HG03039 (cell line): Measurements from ENCODE around the gene LRP4.
A peak's percentile ranks its signal among the peaks of the same experiment; 100 is the strongest.
"Not testable (repeated sequence)": the region's sequence is repeated elsewhere in the genome, so short reads cannot be mapped to it uniquely, and the experiment has no call there.

Experiments used
- ATAC-seq: cut with Tn5 transposase; IDR thresholded peaks from one replicate; pipeline ENCODE4 v1.9.1; 2021; ENCODE audit warnings: mild to moderate bottlenecking, moderate library complexity; ENCODE audit not compliant: unreplicated experiment

LRP4 gene, protein sequence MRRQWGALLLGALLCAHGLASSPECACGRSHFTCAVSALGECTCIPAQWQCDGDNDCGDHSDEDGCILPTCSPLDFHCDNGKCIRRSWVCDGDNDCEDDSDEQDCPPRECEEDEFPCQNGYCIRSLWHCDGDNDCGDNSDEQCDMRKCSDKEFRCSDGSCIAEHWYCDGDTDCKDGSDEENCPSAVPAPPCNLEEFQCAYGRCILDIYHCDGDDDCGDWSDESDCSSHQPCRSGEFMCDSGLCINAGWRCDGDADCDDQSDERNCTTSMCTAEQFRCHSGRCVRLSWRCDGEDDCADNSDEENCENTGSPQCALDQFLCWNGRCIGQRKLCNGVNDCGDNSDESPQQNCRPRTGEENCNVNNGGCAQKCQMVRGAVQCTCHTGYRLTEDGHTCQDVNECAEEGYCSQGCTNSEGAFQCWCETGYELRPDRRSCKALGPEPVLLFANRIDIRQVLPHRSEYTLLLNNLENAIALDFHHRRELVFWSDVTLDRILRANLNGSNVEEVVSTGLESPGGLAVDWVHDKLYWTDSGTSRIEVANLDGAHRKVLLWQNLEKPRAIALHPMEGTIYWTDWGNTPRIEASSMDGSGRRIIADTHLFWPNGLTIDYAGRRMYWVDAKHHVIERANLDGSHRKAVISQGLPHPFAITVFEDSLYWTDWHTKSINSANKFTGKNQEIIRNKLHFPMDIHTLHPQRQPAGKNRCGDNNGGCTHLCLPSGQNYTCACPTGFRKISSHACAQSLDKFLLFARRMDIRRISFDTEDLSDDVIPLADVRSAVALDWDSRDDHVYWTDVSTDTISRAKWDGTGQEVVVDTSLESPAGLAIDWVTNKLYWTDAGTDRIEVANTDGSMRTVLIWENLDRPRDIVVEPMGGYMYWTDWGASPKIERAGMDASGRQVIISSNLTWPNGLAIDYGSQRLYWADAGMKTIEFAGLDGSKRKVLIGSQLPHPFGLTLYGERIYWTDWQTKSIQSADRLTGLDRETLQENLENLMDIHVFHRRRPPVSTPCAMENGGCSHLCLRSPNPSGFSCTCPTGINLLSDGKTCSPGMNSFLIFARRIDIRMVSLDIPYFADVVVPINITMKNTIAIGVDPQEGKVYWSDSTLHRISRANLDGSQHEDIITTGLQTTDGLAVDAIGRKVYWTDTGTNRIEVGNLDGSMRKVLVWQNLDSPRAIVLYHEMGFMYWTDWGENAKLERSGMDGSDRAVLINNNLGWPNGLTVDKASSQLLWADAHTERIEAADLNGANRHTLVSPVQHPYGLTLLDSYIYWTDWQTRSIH (N-terminal part only)

DNA sequence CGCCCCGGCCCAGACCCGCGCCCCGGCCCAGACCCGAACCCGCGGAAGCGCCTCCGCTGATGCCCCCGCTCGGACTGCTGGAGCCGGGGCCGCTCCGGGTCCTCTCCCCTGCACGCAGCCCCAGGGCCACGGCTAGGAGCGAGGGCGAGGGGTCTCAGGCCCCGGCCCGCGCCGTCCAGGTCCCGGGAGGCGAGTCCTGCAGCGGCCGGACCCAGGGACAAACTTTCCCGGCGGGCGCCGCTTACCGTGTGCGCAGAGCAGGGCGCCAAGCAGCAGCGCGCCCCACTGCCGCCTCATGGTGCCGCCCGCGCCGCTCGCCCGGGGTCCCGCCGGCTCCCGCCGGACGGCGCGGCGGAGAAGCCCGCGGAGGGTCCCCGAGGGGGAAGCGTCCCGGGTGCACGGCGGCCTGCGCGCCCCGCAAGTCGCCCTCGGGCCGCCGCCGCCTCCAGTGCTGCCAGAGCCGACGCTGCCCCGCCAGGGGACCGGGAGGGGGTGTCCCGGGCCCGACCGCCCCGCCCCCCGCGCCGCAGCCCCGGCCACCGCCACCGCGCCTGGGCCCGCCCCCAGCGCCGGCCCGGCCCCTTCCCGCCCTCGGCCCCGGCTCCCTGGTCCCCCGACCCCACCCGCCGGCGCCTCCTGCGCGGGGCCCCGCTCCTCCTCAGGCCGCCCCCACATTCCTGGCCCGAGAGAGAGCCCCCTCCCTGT, at the start of gene LRP4:
Gene LRP4 (minus strand): TSS at position 468 of the 705 bp plus-strand sequence. CDS start 171 bp downstream, at position 297.
- ATAC-seq = no peak

- ATAC-seq = no peak
Measured at GRCh38 chr11:46967962-46968361, 49.6 kb upstream of the LRP4 start.

GRCh38 chr11:46966773-46967172, 48.4 kb upstream of the LRP4 start:
- no peak for ATAC-seq

DNA sequence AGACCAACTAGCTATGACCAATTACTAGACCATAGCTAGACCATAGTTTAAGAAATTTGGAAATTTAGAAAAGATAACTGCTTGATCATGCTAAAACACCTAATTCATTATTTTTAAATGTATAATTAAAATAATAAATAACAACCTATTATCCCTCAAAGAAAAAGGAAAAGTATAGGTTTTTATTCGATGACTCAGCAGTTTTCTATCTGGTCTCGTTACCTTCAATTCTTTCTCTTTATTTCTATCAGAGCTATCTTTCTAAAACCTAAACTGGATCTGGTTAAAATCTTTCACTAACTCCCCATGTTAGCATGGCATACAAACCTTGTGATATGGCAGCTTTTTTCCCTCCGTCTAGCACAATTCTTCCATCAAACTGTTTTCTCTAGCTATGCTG, 45.5 kb upstream of the LRP4 start:
- ATAC-seq = no peak

DNA sequence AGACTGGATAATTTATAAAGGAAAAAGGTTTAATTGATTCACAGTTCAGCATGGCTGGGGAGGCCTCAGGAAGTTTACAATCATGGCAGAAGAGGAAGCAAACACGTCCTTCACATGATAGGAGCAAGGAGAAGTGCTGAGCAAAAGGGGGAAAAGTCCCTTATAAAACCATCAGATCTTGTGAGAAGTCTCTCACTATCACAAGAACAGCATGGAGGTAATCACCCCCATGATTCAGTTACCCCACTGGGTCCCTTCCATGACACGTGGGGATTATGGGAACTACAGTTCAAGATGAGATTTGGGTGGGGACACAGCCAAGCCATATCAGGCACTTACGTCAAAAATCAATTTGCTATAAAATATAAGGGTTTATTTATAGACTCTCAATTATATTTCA, 43.5 kb upstream of the LRP4 start:
- not testable (repeated sequence) for ATAC-seq

GRCh38 chr11:46961041-46961440, 42.7 kb upstream of the LRP4 start:
- ATAC-seq = no peak

GRCh38 chr11:46958777-46959176, 40.4 kb upstream of the LRP4 start:
- ATAC-seq = no peak

DNA sequence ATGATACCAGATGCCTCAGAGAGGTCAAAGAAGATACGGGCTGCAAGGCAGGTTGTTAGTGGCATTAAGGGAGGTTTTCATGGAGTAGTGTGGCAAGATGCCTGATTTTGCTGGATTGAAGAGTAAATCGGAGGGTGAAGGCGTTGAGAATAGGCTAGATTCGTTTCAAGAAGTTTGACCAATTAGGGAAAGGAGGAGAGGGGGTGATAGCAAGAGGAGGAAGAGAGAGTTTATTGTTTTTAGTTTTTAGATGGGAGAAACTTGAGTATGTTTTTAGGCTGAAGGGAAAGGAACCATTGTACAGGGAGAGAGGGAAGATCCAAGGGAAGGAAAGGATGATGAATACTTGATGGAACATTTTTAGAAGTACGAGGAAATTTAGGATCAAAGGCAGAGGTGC, 34.7 kb upstream of the LRP4 start:
- no peak for ATAC-seq

GRCh38 chr11:46952553-46952952, 34.2 kb upstream of the LRP4 start:
- no peak for ATAC-seq

DNA sequence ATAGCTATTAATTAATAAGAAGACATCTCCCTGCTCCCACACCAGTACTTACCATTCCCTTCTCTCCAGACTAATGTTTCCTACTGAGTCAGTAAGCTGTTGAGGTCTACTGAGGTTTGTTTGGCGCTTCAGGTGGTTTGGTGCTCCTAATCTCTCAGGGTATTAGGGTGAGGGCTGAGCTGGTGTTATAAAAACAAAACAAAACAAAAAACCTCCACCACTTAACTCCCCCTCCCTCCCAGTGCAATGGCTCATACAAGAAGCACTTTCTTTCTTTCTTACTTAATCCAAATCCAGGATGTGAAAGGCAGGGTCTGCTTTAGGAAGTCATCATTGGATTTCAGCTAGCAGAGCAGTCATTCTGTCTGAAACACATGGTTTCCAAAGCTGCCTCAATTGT, 33.5 kb upstream of the LRP4 start:
- no peak for ATAC-seq

DNA sequence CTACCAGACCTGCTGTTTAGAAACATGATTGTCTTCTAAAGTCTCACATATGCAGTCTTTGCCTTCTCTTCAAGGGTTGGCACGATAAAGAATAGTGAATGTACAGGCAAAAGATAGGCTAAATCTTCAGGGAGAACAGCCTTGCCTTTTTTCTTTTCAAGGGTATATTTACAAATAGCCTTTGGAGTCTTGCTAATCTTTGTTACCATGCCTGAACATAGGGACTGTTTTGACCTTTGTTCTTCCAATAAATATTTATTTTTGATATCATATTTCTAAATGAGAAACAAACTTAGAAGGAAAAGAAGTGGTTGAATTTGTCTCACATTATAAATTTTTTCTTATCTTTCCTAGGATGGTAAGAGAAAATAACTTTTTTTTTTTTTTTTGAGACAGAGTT, 30.9 kb upstream of the LRP4 start:
- no peak for ATAC-seq

GRCh38 chr11:46948378-46949131, 30.2 kb upstream of the LRP4 start:
- no peak for ATAC-seq

- ATAC-seq = no peak
Measured at GRCh38 chr11:46947399-46948077, 29.2 kb upstream of the LRP4 start.

DNA sequence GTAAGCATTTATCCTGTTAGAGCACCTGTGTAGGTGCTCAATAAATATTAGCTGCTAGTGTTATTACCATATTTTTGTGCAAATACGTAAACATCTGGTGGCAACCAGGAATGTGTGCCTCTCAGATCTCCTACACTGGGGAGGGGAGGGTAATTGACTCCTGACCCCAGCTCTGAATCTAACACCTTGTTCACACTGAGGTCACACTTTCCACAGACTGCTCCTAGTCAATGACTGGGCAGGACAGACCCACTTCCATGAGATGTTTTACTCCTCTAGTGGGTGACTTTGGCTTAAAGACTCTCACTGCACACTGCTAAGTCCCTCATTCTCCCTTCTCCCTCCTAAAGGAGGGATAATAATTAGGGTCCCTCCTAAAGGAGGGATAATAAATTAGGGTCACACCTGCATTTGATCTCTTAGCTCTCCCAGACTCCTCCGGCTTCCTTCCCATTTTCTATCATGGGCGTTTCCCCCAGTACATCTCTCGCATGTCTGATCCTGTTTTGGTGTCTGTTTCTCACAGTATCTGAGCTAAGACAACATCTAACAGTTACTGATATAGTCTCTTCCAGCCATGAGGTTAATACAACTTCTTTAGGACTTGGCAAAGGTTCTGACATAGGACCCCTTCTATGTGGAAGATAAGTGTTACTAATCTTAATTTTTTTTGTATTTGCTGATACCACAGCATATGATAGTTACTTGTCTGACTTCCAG, 26.2 kb upstream of the LRP4 start:
- ATAC-seq = no peak

DNA sequence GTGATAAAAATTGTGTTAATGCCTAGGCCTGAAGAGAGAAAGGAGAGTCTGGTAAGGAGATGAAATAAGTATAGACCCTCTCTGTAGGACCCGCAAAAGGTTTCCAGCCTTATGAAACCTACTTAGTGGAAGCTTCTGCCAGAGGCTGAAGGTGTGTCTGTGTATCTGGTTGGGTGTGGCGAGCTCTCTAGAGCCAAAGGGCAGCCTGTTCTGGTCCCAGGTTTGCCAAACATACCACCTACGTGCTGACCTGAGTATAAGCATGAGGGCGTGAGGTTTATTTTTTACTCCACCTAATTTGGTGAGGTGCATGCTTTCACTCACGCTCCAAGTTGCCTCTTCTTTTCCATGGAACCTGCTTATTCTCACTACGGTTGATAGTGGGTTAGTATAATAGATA, 23.8 kb upstream of the LRP4 start:
- no peak for ATAC-seq

- ATAC-seq = peak; percentile 90
Measured at GRCh38 chr11:46936138-46937110, 18.1 kb upstream of the LRP4 start, which contains the start of gene CSTPP1. Gene CSTPP1 (plus strand): TSS chr11:46936761. CDS start chr11:46936806, 45 bp downstream.

- ATAC-seq = no peak
Measured at GRCh38 chr11:46930089-46930488, 11.7 kb upstream of the LRP4 start.
